IMR-90 (cell line): ENCODE measurements around the gene SSPN. TPM values are rescaled to one million over a fixed set of nuclear protein-coding genes. Genes with fewer than 3 reads are reported as not detected.

Source experiments
- ATAC-seq: fragments of 200-7000 bp; cut with Tn5 transposase; 2 replicates; pipeline ENCODE4 v1.9.1; 2020; ENCODE audit warnings: low read depth, mild to moderate bottlenecking, moderate library complexity
- BruUV-seq: library from RNA; stranded (reverse); fragments of 400-500 nt; replicated peaks from 2 replicates; lab custom pipeline; 2021; lab: Mats Ljungman, UMichigan
- CTCF ChIA-PET: fragments of 300-600 bp; formaldehyde crosslinking; extraction: SDS; loops from one replicate; lab custom pipeline; 2021; ENCODE audit warnings: antibody characterized with exemption; lab: Yijun Ruan, JAX
- POLR2A ChIA-PET: fragments of 300-600 bp; sonication (Branson Sonifier 250); formaldehyde crosslinking; loops from one replicate; lab custom pipeline; 2022; ENCODE audit warnings: antibody characterized with exemption; ENCODE audit not compliant: unreplicated experiment; lab: Charles Lee
- DNase-seq: peaks from one replicate; pipeline ENCODE4 v3.0.0; 2013
- H2AFZ ChIP-seq: replicated peaks from 2 replicates; pipeline ENCODE3; 2013; ENCODE audit warnings: low read length, mild to moderate bottlenecking; ENCODE audit not compliant: poor library complexity
- H2AK5ac ChIP-seq: 2 replicates; pipeline ENCODE4 v1.6.1; 2013; ENCODE audit warnings: low read depth, low read length, inconsistent platforms
- H2AK9ac ChIP-seq: replicated peaks from 2 replicates; pipeline ENCODE3; 2013; ENCODE audit warnings: mild to moderate bottlenecking, low read depth, low read length, moderate library complexity; ENCODE audit not compliant: poor library complexity
- H2BK120ac ChIP-seq: 2 replicates; pipeline ENCODE4 v1.6.1; 2013; ENCODE audit warnings: low read depth, low read length, inconsistent platforms
- H2BK15ac ChIP-seq: 3 replicates; pipeline ENCODE4 v1.6.1; 2013; ENCODE audit warnings: low read depth, low read length, inconsistent platforms
- H2BK20ac ChIP-seq: 2 replicates; pipeline ENCODE4 v1.6.1; 2013; ENCODE audit warnings: low read depth, mild to moderate bottlenecking, inconsistent platforms, low read length, moderate library complexity
- H2BK5ac ChIP-seq: 2 replicates; pipeline ENCODE4 v1.6.1; 2013; ENCODE audit warnings: mild to moderate bottlenecking, low read depth, low read length, inconsistent platforms; ENCODE audit not compliant: poor library complexity, severe bottlenecking
- H3K14ac ChIP-seq: replicated peaks from 2 replicates; pipeline ENCODE4 v1.6.1; 2013; ENCODE audit warnings: low read depth, low read length, inconsistent platforms
- H3K18ac ChIP-seq: 2 replicates; pipeline ENCODE4 v1.6.1; 2013; ENCODE audit warnings: low read depth, low read length, control low read depth
- H3K23ac ChIP-seq: 2 replicates; pipeline ENCODE4 v1.6.1; 2013; ENCODE audit warnings: low read depth, low read length, inconsistent platforms
- H3K27ac ChIP-seq: 2 replicates; pipeline ENCODE4 v1.5.1; 2013; ENCODE audit warnings: mild to moderate bottlenecking, control low read depth, low read length; ENCODE audit not compliant: insufficient read depth
- H3K27me3 ChIP-seq: 2 replicates; pipeline ENCODE4 v1.6.1; 2013; ENCODE audit warnings: low read length; ENCODE audit not compliant: control insufficient read depth, insufficient read depth
- H3K36me3 ChIP-seq: 2 replicates; pipeline ENCODE4 v1.6.1; 2013; ENCODE audit warnings: low read length, mixed read lengths; ENCODE audit not compliant: control insufficient read depth, insufficient read depth
- H3K4ac ChIP-seq: 2 replicates; pipeline ENCODE4 v1.6.1; 2013; ENCODE audit warnings: low read depth, low read length, inconsistent platforms
- H3K4me1 ChIP-seq: 2 replicates; pipeline ENCODE4 v1.6.1; 2013; ENCODE audit warnings: low read length, mixed read lengths; ENCODE audit not compliant: control insufficient read depth, insufficient read depth
- H3K4me2 ChIP-seq: 2 replicates; pipeline ENCODE4 v1.6.1; 2013; ENCODE audit warnings: low read depth, mild to moderate bottlenecking, control low read depth, low read length, moderate library complexity
- H3K4me3 ChIP-seq: 2 replicates; pipeline ENCODE4 v1.5.1; 2013; ENCODE audit warnings: low read depth, mild to moderate bottlenecking, control low read depth, low read length, moderate library complexity; ENCODE audit not compliant: insufficient read depth
- H3K56ac ChIP-seq: 2 replicates; pipeline ENCODE4 v1.6.1; 2013; ENCODE audit warnings: low read length, inconsistent platforms; ENCODE audit not compliant: insufficient read depth; ENCODE audit errors: extremely low read depth
- H3K79me1 ChIP-seq, 2 experiments: 2 replicates each; pipeline ENCODE4 v1.6.1; 2013; ENCODE audit warnings: low read length in 2 of 2, inconsistent platforms in 1 of 2, low read depth in 1 of 2
- H3K9ac ChIP-seq: 2 replicates; pipeline ENCODE4 v1.6.1; 2013; ENCODE audit warnings: low read depth, low read length, control low read depth
- H3K9me1 ChIP-seq: 2 replicates; pipeline ENCODE4 v1.6.1; 2013; ENCODE audit warnings: low read length, inconsistent platforms; ENCODE audit not compliant: insufficient read depth
- H3K9me3 ChIP-seq: 2 replicates; pipeline ENCODE4 v1.6.1; 2013; ENCODE audit warnings: low read length; ENCODE audit not compliant: control insufficient read depth, insufficient read depth
- H4K20me1 ChIP-seq: 2 replicates; pipeline ENCODE4 v1.6.1; 2013; ENCODE audit warnings: low read length, inconsistent platforms; ENCODE audit not compliant: insufficient read depth
- H4K5ac ChIP-seq: 2 replicates; pipeline ENCODE4 v1.6.1; 2013; ENCODE audit warnings: mild to moderate bottlenecking, low read depth, low read length, control low read depth
- H4K8ac ChIP-seq, 2 experiments: 2 replicates each; pipeline ENCODE4 v1.6.1; 2013; ENCODE audit warnings: low read depth in 2 of 2, low read length in 2 of 2, control low read depth in 1 of 2, inconsistent platforms in 1 of 2
- H4K91ac ChIP-seq: 2 replicates; pipeline ENCODE4 v1.6.1; 2013; ENCODE audit warnings: low read depth, low read length, inconsistent platforms; ENCODE audit not compliant: insufficient read depth
- BHLHE40 ChIP-seq: fragments of 150-350 bp; IDR thresholded peaks from 2 replicates; pipeline ENCODE4 v1.6.1; 2016; ENCODE audit warnings: mild to moderate bottlenecking, low read depth, low read length
- CEBPB ChIP-seq: IDR thresholded peaks from 2 replicates; pipeline ENCODE4 v1.6.1; 2012; ENCODE audit warnings: low read depth, low read length, improper control_type of control experiment
- CHD1 ChIP-seq: IDR thresholded peaks from 2 replicates; pipeline ENCODE4 v1.6.1; 2012; ENCODE audit warnings: low read depth, low read length, improper control_type of control experiment
- CTCF ChIP-seq: conservative IDR thresholded peaks from 2 replicates; pipeline ENCODE4 v1.5.1; 2012; ENCODE audit warnings: mild to moderate bottlenecking, low read depth, low read length, improper control_type of control experiment
- MAZ ChIP-seq: IDR thresholded peaks from 2 replicates; pipeline ENCODE4 v1.6.1; 2012; ENCODE audit warnings: low read depth, mild to moderate bottlenecking, low read length, improper control_type of control experiment, moderate library complexity, borderline replicate concordance
- NFE2L2 ChIP-seq: fragments of 150-350 bp; IDR thresholded peaks from 2 replicates; pipeline ENCODE4 v1.6.1; 2016; ENCODE audit warnings: low read depth, mild to moderate bottlenecking, low read length
- RAD21 ChIP-seq: IDR thresholded peaks from 2 replicates; pipeline ENCODE4 v1.6.1; 2012; ENCODE audit warnings: low read length, improper control_type of control experiment
- RFX5 ChIP-seq: IDR thresholded peaks from 2 replicates; pipeline ENCODE4 v1.8.0; 2012; ENCODE audit warnings: low read depth, mild to moderate bottlenecking, low read length, moderate library complexity
- WGBS, 2 experiments: methylation state at CpG; one replicate each; pipeline versions ENCODE4 v1.1.5 to v1.1.7; 2013; ENCODE audit warnings: missing lambda C conversion rate in 2 of 2; ENCODE audit not compliant: insufficient read length in 1 of 2; ENCODE audit errors: extremely low coverage in 2 of 2; 5-methylcytosine and 5-hydroxymethylcytosine counted together
- dilution Hi-C: fragments of 300-500 bp; cut with HindIII; formaldehyde crosslinking; loops from one replicate; pipeline ENCODE4 v1.14.3; 2018; ENCODE audit warnings: low sequenced_read_pairs; ENCODE audit not compliant: unreplicated experiment
- in situ Hi-C: fragments of 300-500 bp; cut with MboI; formaldehyde crosslinking; loops from 3 replicates; pipeline ENCODE4 v1.14.3; 2019; ENCODE audit warnings: low sequenced_read_pairs, inconsistent platforms, mixed read lengths
- intact Hi-C: fragments of 100-400 bp; cut with micrococcal nuclease; formaldehyde crosslinking; loops from 2 replicates; pipeline ENCODE4 v1.10.0; 2022
- polyA plus RNA-seq, 3 experiments: library from polyadenylated mRNA; depleted of rRNA; stranded (reverse); fragments of >200 nt; gene quantifications; 2 replicates each; pipeline ENCODE4 v1.2.3, GENCODE V29; 2012; ENCODE audit warnings: low replicate concordance in 1 of 3
- total RNA-seq: library from RNA; depleted of rRNA; stranded (reverse); fragments of >200 nt; gene quantifications from 2 replicates; pipeline ENCODE4 v1.2.3, GENCODE V29; 2012
- TF ChIP-seq, protein P1 (sequence below): fragments of 150-350 bp; IDR thresholded peaks from 2 replicates; pipeline ENCODE4 v1.6.1; 2016; ENCODE audit warnings: low read depth, mild to moderate bottlenecking, low read length, moderate library complexity, borderline replicate concordance

SSPN gene
- total and polyA plus RNA-seq, 2 of the 4 experiments (the other 2 are of a cell fraction), result 3.5 to 5.6 TPM

DNA sequence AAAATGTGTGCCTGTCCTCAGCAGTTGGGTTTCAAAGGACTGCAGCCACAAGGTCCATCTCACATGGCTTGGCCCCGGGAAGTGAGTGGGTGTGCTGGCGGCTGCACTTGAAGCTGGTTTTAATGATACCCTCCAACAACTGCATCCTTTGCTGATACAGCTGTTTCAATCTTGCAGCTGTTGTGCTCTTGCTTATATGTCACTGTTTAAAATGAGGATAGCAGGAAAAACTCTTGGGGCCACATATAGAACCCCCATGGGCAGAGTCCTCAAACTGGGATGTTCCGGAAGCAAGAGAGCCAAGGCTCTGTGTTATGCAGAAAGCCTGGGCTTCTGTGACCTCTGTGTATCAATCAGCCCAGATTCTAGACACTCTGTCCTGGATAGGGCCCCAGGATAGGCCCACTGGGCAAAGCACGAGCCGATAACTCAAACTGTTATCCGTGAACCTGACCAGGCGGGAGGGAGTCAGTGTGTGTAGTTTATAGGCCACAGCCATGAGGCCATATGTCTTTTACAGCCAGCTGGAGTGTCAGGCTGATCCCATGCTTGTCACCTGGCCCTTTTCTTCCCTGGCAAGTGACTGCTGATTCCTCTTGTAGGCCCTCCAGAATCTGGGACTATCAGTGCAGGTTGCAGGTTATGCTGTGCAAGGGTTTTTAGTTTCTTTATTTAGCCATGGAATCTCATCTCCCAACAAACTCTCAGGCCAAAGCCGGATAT is 74.3 kb downstream of the SSPN start:
- H3K27ac ChIP-seq, result no peak overlapping the region

More for the DNA sequence above, 74.3 kb downstream of the SSPN start:
- H3K56ac ChIP-seq, result no peak overlapping the region
- ChIA-PET POLR2A (no interaction called here), CTCF (no interaction called here)
- H4K20me1 ChIP-seq, result no peaks in the 10 kb centered on the region
- no peak overlapping the region for H3K4ac ChIP-seq
- no peak overlapping the region for H3K4me3 ChIP-seq
- no peak for ATAC-seq
- dilution Hi-C loops, result no loop called here
- in situ Hi-C loops, result no loop called here
- WGBS, 2 experiments, result 100% methylated on average over 1 of the region's 8 CpGs; no CpG with 5 or more reads in 1 of the 2 experiments
- no peak overlapping the region for H3K9ac ChIP-seq
- H3K9me3 ChIP-seq, result peaks cover 2% of the 10 kb centered on the region
- H4K8ac ChIP-seq, result no peak overlapping the region
- no TSS peak for BruUV-seq
- no peak for TF ChIP-seq RAD21
- no peak for TF ChIP-seq CEBPB
- TF ChIP-seq NFE2L2, result no peak
- TF ChIP-seq BHLHE40, result no peak
- TF ChIP-seq MAZ, result no peak
- TF ChIP-seq, protein P1, sequence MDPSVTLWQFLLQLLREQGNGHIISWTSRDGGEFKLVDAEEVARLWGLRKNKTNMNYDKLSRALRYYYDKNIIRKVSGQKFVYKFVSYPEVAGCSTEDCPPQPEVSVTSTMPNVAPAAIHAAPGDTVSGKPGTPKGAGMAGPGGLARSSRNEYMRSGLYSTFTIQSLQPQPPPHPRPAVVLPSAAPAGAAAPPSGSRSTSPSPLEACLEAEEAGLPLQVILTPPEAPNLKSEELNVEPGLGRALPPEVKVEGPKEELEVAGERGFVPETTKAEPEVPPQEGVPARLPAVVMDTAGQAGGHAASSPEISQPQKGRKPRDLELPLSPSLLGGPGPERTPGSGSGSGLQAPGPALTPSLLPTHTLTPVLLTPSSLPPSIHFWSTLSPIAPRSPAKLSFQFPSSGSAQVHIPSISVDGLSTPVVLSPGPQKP, result no peak
- TF ChIP-seq CTCF, result no peak
- TF ChIP-seq CHD1, result no peak
- TF ChIP-seq RFX5, result no peak
- no peak overlapping the region for H3K18ac ChIP-seq
- H2BK20ac ChIP-seq, result no peak overlapping the region
- no peak overlapping the region for H3K14ac ChIP-seq
- peak overlapping the region; percentile 43; the same call in 1 of the 2 replicates for H2AK5ac ChIP-seq
- H4K5ac ChIP-seq, result no peak overlapping the region
- no peak for DNase-seq
- H3K27me3 ChIP-seq, result no peaks in the 10 kb centered on the region; the same call in 1 of the 2 replicates
- H2AK9ac ChIP-seq, result no peak overlapping the region
- no peaks in the 10 kb centered on the region for H3K36me3 ChIP-seq
- no peak overlapping the region for H2AFZ ChIP-seq
- H3K4me1 ChIP-seq, result peaks cover 15% of the 10 kb centered on the region
- H3K79me1 ChIP-seq, result no peaks in the 10 kb centered on the region
- H3K4me2 ChIP-seq, result no peak overlapping the region
- no peak overlapping the region for H3K23ac ChIP-seq
- no peak overlapping the region for H2BK15ac ChIP-seq
- H3K9me1 ChIP-seq, result peaks cover 8% of the 10 kb centered on the region
- no peak overlapping the region for H4K91ac ChIP-seq
- H2BK5ac ChIP-seq, result no peak overlapping the region
- intact Hi-C loops, result no loop called here
- no peak overlapping the region for H2BK120ac ChIP-seq
